ENCODE results near the gene PSMD3.
"Not testable (repeated sequence)": the region's sequence is repeated elsewhere in the genome, so short reads cannot be mapped to it uniquely, and the experiment has no call there.

Gene PSMD3

DNA sequence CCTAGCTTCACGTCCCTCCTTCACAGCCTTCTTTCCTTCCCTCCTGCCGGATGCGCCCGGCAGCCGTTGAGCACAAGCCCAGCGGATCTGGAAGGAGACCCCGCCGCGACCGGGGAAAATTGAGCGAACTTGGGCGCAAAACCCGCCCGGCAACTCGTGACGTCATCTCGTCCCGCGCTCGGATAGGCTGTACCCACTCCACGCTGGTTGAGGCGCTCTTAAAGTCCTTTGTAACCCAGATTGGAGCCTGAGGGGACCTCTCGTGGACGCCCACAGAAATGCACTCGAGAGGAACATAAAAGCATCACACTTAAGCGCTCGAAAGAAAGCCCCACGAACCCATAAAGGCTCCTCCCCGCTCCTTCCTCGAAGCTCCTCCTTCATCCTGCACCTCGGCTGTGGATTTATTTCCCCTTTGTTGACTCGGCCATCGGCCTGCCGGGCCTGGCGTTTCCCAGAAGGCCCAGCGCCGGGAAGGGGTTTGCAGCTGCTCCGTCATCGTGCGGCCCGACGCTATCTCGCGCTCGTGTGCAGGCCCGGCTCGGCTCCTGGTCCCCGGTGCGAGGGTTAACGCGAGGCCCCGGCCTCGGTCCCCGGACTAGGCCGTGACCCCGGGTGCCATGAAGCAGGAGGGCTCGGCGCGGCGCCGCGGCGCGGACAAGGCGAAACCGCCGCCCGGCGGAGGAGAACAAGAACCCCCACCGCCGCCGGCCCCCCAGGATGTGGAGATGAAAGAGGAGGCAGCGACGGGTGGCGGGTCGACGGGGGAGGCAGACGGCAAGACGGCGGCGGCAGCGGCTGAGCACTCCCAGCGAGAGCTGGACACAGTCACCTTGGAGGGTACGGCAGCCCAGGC, at the start of gene PSMD3:
Gene PSMD3, plus strand, starts transcription at position 457 of the 856 bp plus-strand sequence. Its CDS starts 164 bp downstream, at position 621.
- peak; percentile 100 for DNase-seq
- in situ Hi-C loops (cut with MboI; ENCODE audit: low pct_unique_long_range_greater_than_20kb, low sequenced_read_pairs), result no loop called here

DNA sequence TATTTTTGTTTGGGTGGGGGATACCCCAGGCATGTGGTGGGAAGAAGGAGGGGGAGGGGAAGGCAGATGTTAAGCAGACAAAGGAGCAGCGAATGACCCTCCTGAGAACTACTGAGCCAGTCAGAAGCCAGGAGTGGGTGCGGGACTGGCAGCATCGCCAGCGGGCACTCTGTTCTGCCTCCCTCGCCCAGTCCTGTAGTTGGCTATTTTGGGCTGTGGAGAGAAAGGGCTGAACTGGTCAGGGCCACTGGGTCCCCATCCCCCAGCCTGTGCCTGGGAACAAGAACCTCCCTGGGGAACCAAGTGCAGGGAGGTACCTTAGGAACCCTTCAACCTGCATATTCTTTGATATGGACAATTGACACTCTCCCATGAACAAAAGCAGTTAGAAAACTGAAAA, 46.7 kb upstream of the PSMD3 start:
- no peak for DNase-seq
- in situ Hi-C loops (cut with MboI; ENCODE audit: low pct_unique_long_range_greater_than_20kb, low sequenced_read_pairs), result no loop called here

GRCh38 chr17:39934324-39934723, 46.3 kb upstream of the PSMD3 start:
- in situ Hi-C loops (cut with MboI; ENCODE audit: low pct_unique_long_range_greater_than_20kb, low sequenced_read_pairs), result no loop called here

GRCh38 chr17:39935909-39936308, 44.7 kb upstream of the PSMD3 start:
- DNase-seq, result no peak
- in situ Hi-C loops (cut with MboI; ENCODE audit: low pct_unique_long_range_greater_than_20kb, low sequenced_read_pairs), result no loop called here

More at GRCh38 chr17:39934324-39934723, 46.3 kb upstream of the PSMD3 start:
- no peak for DNase-seq

DNA sequence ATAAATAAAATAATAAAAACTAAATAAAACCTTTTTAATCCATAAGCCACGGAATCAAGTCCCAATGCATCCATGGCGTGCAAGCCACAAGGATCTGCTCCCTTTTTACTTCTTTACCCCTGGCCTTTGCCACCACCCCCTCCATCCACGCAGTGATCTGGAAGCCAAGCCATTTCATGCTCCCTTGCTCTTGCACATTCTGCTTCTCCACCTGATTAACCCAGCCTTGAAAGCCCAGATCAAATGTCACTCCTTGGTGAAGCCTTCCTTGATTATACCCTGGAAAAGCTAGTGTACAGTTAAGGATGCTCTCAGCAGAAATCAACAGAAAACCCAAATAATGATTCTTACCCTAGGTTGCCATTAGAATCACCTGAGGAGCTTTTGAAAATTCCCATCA, 43.2 kb upstream of the PSMD3 start:
- in situ Hi-C loops (cut with MboI; ENCODE audit: low pct_unique_long_range_greater_than_20kb, low sequenced_read_pairs), result no loop called here
- DNase-seq, result no peak

DNA sequence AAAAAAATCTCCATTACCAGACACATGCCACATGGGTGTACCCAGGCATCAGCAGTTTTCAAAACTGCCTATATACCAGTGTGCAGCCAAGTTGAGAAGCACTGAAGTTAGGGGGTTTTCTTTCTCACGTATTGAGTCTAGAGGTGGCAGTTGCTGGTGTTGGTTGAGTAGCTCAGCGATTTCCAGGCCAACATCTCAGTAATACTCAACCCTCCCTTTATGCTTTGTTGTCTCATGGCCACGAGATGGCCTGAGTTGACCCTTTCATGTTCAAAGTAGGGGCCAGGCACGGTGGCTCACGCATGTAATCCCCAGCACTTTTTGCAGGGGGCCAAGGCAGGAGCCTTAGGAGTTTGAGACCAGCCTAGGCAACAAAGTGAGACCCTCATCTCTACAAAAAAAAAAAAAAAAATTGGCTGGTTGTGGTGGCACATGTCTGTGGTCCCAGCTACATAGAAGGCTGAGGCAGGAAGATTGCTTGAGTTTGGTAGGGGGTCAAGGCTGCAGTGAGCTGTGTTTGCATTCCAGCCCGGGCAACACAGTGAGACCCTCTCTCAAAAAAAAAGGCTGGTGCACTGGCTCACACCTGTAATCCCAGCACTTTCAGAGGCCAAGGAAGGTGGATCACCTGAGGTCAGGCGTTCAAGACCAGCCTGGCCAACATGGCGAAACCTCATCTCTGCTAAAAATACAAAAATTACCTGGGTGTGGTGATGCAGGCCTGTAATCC, 42.3 kb upstream of the PSMD3 start:
- in situ Hi-C loops (cut with MboI; ENCODE audit: low pct_unique_long_range_greater_than_20kb, low sequenced_read_pairs), result no loop called here
- no peak for DNase-seq

DNA sequence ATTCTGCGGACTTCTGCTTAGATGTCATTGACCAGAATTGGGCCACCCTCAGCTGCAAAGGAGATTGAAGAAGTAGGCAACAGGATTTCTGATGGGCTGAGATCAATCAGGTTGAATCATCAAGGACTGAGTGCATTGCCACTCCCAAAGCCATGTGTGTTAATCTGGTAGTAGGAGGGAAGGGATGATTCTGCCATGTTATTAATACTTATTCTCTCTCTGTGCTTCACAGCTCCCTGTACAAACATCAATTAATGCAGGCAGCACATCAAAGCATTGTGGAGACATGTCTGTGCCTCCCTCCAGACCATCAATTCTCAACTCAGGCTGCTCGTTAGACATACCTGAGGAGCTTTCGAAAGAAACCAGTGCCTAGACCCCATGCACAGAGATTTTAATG, 41.5 kb upstream of the PSMD3 start:
- in situ Hi-C loops (cut with MboI; ENCODE audit: low pct_unique_long_range_greater_than_20kb, low sequenced_read_pairs), result no loop called here

DNA sequence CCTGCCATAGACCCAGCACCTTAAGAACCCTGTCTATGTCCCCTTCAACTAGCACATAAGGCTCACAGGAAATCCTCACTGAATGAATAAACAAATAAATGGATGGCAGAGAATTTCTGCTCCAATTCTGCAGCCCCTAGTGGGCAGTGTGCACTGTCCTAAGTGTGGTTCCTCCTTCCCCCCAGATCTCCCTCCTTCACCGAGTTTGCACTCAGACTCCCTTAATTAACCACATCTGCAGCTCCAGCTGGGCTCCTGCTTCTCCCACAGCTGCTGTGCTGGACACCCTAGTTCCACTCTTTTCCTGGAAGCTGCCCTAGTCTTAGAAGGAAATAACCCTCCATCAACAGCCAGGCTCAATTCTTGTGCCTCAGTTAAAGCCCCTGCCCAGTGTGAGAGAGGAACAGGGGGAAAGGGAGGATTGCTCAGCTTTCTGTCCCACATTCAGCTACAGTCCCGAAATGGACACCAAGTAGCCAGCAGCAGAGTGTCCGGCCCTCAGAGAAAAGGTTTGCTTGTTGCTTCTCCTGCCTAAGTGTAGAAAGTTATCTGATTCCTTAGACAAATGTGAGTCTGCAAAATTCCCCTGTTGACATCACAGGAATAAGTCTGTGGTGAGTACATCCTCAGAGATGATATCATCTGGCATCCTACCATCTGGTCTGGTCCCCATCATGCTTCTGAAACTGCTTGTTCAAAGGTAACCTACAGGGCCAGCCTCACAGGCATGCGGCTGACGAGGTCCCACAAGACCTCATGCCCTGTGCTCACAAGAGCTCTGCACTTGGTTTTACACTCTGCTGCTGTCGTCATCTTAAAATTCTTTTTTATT, 40.8 kb upstream of the PSMD3 start:
- DNase-seq, result peak; percentile 72

More for the DNA sequence above, 41.5 kb upstream of the PSMD3 start:
- no peak for DNase-seq

DNA sequence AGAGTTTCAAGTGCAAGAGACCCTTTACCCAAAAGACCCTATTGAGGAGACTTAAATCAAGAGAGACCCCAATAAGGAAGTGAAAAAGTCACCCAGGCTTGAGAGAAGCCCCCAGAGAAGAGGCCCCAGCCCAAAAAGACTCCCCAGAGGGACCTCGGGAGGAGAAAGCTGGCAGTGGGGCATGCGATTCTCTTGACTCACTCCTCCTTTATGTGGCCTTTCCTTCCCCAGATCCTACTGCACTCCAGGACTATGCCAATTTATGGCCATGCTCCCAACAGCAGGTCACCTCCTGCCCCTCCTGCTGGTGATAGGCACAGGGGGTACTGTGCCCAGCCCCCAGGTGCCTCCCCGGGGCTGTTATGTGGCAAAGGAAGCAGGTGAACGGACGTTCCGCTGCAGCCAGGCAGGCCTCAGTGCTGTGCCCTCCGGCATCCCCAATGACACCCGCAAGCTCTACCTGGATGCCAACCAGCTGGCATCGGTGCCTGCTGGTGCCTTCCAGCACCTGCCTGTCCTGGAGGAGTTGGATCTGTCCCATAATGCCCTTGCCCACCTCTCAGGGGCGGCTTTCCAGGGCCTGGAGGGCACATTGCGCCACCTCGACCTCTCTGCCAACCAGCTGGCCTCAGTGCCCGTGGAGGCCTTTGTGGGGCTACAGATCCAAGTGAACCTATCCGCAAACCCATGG, 36.8 kb upstream of the PSMD3 start:
- in situ Hi-C loops (cut with MboI; ENCODE audit: low pct_unique_long_range_greater_than_20kb, low sequenced_read_pairs), result no loop called here
- no peak for DNase-seq

More for the DNA sequence above, 40.8 kb upstream of the PSMD3 start:
- in situ Hi-C loops (cut with MboI; ENCODE audit: low pct_unique_long_range_greater_than_20kb, low sequenced_read_pairs), result no loop called here

DNA sequence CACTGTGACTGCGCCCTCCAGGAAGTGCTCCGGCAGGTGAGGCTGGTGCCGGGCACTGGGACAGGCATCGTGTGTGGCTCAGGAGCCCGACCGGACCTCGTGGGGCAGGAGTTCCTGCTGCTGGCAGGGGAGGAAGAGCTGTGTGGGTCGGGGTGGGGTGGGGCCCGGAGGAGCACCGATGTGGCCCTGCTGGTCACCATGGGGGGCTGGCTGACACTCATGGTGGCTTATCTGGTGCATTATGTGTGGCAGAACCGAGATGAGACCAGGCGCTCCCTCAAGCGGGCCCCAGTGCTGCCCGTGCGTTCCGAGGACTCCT, 36.3 kb upstream of the PSMD3 start:
- DNase-seq, result no peak
- in situ Hi-C loops (cut with MboI; ENCODE audit: low pct_unique_long_range_greater_than_20kb, low sequenced_read_pairs), result no loop called here

DNA sequence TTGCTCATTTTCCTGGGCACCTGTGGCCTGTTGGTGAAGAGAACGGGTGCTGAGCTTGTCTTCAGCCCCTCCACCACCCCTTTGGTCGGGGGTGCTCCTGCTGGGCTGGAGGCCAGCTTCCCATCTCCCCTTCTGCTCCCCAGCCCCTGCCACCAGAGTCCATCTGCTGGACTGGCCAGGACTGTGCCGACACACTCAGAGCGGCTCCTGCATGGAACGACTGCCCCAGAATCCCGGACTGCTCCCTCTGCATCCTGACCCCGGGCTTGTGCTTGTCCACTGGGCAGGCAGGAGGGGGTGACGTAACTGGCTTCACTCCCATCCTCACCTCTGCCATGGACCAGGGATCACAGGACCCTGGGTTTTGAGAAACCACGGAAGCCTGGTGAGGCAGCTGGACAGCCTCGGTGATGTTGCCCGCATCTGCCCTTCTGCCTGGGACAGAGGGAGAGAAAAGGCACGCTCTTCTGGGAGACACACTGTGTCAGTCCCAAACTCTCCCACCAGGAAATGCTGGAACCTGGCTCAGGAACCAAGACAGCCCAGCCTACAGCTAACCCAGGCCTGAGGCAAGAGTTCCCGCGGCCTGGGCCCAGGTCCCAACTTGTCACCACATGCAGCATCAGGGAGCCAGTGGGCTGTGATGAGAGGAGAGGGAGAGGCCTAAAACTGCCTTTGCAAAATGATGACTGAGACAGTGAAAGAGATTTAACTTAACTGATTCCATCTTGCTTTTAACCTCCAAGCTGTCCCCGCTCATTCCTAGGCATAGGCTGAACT, 33.9 kb upstream of the PSMD3 start:
- DNase-seq, result no peak
- in situ Hi-C loops (cut with MboI; ENCODE audit: low pct_unique_long_range_greater_than_20kb, low sequenced_read_pairs), result no loop called here

GRCh38 chr17:39948489-39948828, 32.1 kb upstream of the PSMD3 start:
- DNase-seq; in situ Hi-C loops (cut with MboI; ENCODE audit: low pct_unique_long_range_greater_than_20kb, low sequenced_read_pairs): not testable (repeated sequence)

DNA sequence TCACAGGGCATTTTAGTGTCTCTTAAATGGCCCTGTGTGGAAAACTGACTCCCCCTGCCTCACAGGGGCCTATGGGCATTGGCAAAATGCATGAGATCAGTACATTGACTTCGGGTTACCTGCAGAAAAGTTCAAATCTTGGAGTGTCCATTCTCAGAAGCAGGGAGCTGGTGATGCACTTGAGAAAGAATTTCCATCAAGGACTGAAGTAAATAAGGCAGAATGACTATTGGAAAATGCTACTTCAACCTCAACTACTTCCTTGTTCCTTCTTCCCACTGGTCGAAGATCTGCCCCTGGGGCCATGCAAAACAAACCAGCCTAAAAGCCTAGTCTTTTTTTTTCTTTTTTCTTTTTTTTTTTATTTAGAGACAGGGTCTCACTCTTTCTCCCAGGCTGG, 31.6 kb upstream of the PSMD3 start:
- in situ Hi-C loops (cut with MboI; ENCODE audit: low pct_unique_long_range_greater_than_20kb, low sequenced_read_pairs), result no loop called here
- DNase-seq, result no peak

DNA sequence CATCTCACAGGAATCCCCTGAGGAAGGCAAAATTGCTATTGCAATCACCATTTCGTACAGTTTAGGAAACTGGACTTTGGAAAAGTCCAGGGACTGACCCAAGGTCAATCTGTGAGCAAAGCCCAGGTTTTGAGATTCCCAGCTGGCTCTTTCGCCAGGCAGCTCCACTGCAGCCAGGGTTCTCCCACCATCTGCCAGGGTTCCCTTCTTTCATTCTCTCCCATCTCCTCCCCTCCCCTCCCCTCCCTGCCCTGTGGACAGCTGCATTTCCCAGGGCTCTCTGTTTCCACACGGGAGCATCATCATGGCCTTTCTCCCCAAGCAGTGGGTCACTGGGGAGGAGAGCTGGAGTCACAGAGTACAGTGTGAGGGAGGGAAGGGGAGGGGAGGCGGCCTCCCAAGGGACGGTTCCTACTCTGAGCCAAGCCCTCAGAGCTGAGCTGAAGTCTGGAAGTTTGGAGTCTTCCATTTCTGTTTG, 29.7 kb upstream of the PSMD3 start:
- no peak for DNase-seq
- in situ Hi-C loops (cut with MboI; ENCODE audit: low pct_unique_long_range_greater_than_20kb, low sequenced_read_pairs), result no loop called here

GRCh38 chr17:39951924-39952679, 28.5 kb upstream of the PSMD3 start:
- in situ Hi-C loops (cut with MboI; ENCODE audit: low pct_unique_long_range_greater_than_20kb, low sequenced_read_pairs), result no loop called here
- no peak for DNase-seq

DNA sequence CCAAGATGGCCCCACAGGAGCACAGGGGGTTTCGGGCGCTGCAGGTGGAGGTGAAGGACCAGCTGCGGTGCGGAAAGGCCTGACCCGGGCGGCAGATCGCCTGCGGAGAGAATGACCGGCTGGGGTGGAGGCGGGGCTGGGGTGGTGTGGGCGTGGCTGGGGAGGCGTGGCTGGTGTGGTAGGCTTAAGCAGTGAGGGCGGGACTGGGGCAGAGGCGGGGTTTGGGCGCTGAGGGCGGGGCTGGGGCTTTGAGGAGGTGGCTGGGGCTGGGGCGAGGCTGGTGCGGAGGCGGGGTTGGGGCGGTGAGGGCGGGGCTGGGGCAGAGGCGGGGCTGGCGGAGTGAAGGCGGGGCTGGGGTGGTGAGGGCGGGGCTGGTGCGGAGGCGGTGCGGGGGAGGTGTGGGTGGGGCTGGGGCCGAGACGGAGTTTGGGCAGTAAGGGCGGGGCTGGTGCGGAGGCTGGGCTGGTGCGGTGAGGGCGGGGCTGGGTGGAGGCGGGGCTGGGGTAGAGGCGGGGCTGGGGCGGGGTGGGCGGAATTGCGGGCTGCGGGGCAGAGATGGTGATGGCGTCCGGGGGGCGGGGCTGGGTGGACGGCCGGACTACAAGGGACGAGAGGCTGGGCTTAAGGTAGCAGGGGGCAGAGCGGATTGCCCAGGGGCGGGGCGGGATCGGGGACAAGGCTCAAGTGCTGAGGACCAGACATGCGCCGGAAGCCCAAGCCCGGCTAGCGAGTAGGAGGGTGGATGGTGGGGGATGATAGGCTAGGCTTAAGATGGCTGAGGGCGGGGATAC, 27.7 kb upstream of the PSMD3 start:
- in situ Hi-C loops (cut with MboI; ENCODE audit: low pct_unique_long_range_greater_than_20kb, low sequenced_read_pairs), result no loop called here

GRCh38 chr17:39953471-39953888, 27.1 kb upstream of the PSMD3 start:
- in situ Hi-C loops (cut with MboI; ENCODE audit: low pct_unique_long_range_greater_than_20kb, low sequenced_read_pairs), result no loop called here
- DNase-seq, result no peak

More for the DNA sequence above, 27.7 kb upstream of the PSMD3 start:
- DNase-seq, result peak; percentile 78
